GM19372 (cell line): ENCODE measurements around the gene ADAMTSL3.

Experiments used
- ATAC-seq: cut with Tn5 transposase; IDR thresholded peaks from one replicate; pipeline ENCODE4 v1.9.1; 2021; ENCODE audit warnings: mild to moderate bottlenecking, low read depth, moderate library complexity; ENCODE audit not compliant: unreplicated experiment

ADAMTSL3 gene

DNA sequence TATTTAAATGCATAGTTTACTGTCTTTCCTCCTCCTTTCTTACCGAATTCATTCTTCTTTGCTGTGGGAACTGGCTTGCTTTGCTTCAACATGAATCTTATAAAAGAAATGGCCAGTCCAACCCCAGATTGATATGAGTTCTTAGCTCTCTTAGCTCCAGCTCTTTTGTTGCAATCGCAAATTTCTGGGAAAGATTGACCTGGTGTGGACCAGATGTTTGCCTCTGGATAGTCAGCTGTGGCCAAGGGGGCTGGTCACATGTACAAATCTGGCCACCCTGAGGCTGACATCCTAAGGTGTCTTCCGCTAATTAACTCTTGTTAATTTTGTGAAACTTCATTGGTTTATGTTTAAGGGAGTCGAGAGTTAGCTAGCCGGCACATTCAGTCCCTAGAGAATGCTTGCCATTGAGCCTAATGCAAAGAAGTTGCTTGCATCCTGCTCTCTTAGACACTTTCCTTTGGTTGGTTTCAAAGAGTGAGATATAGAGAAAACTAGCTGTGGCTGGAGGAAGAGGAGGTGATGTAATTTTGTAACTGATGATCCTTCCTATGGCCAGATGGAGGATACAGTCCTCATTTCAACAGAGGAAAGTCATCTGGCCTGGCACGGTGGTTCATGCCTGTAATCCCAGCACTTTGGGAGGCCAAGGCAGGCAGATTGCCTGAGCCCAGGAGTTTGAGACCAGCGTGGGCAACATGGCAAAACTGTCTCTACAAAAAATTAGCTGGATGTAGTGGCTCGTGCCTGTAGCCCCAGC, 162.4 kb downstream of the ADAMTSL3 start:
- ATAC-seq, result no peak

DNA sequence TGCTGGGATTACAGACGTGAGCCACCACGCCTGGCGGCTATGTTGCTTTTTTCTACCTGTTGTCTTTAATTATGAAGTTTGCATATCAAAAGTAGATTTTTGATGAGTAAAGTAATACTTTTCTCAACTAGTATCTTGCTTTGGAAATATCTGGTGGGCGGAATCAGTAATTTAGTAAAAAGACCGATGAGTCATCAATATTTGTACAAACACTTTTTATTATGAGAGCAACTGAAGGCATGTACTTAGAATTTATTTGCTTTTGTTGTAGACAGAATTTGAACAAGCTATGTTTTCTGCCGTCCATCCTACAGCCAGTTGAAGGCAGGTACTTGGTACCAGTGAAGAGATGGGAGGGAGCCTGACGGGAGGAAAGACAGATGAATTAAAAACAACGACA, 164.7 kb downstream of the ADAMTSL3 start:
- ATAC-seq, result no peak

- ATAC-seq, result no peak
Measured at GRCh38 chr15:83830381-83830780, 176.5 kb downstream of the ADAMTSL3 start.

GRCh38 chr15:83833569-83833968, 179.6 kb downstream of the ADAMTSL3 start:
- ATAC-seq, result no peak

- no peak for ATAC-seq
Measured at GRCh38 chr15:83835479-83835878, 181.6 kb downstream of the ADAMTSL3 start.

GRCh38 chr15:83837945-83838571, 184.1 kb downstream of the ADAMTSL3 start:
- ATAC-seq, result no peak

DNA sequence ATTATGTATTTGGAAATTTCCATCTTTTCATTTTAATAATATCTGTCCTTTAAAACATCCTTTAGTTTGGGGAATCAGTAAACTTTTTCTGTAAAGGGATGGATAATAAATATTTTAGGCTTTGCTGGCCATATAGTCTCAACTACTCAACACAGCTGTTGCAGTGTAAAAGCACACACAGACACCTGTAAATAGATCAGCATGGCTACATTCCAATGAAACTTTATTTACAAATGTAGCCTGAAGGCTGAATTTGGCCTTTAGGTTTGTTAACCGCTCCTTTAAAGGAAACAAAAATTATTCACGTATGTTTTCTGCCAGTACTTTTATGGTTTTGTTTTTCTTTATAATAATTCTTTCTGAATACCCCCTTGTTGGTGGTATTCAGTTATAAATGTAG, 184.8 kb downstream of the ADAMTSL3 start:
- ATAC-seq, result no peak

- ATAC-seq, result no peak
Measured at GRCh38 chr15:83842281-83842680, 188.4 kb downstream of the ADAMTSL3 start.

DNA sequence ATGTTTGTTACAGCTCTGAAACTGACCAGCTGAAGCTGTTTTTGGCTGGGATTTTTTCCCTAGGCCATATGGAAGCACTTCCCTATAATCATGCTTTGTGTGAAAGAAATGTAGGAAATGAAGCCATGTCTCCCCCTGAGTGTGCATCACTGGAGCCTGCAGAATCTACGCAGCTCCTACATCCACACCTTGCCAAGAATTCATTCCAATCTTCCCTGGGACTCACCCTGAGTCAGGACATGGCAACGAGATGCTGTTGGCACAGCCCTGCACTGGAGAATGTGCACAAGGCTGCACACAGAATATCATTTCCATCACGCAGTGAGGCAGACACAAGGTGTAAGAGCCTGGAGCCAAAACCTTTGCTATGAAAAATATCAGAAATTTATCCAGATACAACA, 189.5 kb downstream of the ADAMTSL3 start:
- no peak for ATAC-seq

- no peak for ATAC-seq
Measured at GRCh38 chr15:83844742-83845141, 190.8 kb downstream of the ADAMTSL3 start.

DNA sequence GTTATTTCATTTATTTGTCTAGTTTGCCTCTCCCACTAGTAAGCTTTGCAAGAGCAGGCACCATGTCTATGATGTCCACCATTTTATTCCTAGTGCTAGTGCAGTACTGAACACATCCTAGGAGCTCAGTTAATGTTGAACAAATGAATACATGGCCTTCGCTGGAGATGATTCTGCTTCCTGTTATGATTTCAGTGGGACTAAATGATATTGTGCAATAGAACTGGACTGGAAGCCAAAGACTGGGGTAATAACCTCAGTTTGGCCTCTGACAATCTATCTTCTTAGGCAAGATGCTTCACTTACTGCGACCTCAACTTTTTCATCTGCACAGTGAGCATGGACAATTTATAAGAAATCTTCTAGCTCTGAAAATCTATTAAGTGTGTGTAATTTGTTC, 191.3 kb downstream of the ADAMTSL3 start:
- no peak for ATAC-seq

GRCh38 chr15:83846847-83847246, 192.9 kb downstream of the ADAMTSL3 start:
- ATAC-seq, result no peak

- ATAC-seq, result no peak
Measured at GRCh38 chr15:83848315-83849050, 194.6 kb downstream of the ADAMTSL3 start.

- no peak for ATAC-seq
Measured at GRCh38 chr15:83850015-83850414, 196.1 kb downstream of the ADAMTSL3 start.

DNA sequence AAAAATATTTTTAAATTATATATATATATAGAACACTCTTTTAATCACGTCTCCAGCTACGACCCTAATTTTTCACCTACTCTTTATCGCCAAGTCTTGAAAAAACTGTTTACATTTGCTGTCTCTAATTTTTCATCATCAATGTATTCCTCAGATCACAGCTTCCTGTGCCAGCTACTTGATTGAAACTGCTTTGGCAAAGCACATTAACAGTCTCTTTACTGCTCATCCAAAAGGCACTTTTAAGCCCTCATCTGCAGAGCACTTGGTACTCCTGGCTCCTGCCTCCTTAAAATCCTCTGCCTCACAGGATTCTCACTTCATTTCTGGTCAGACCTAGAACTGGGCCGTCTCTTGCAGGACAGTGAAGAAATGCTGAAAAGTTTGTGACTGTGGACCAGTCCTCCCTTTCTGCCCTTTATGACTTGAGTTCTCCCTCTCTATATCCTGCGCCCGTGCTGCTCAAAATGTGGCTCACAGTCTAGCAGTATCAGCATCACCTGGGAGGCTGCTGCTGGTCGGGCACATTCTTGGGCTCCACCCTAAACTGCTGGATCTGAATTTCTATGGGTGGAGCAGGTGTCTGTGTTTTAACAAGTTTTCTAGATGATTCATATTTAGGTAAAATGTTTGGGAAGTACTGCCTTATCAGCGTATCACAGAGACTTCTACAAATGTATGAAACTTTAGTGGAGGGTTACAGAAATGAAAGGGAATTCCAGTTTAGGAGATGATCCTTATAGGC, 196.8 kb downstream of the ADAMTSL3 start:
- ATAC-seq, result no peak

GRCh38 chr15:83853232-83853631, 199.3 kb downstream of the ADAMTSL3 start:
- ATAC-seq, result no peak

GRCh38 chr15:83854321-83854720, 200.4 kb downstream of the ADAMTSL3 start:
- ATAC-seq, result no peak

- ATAC-seq, result no peak
Measured at GRCh38 chr15:83854950-83855707, 201.2 kb downstream of the ADAMTSL3 start.

DNA sequence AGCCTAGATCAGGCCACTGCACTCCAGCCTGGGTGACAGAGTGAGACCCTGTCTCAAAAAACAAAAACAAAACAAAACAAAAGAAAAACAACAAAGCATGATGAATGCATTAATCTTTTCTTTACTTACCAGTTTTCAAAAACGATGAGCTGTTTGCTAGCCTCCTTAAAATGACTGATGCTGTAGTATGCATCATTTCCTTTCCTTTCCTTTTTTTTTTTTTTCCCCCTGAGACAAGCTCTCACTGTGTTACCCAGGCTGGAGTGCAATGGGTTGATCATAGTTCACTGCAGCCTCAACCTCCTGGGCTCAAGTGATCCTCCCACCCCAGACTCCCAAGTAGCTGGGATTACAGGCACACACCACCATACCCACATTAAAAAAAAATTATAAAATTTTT, 202.0 kb downstream of the ADAMTSL3 start:
- ATAC-seq, result no peak

DNA sequence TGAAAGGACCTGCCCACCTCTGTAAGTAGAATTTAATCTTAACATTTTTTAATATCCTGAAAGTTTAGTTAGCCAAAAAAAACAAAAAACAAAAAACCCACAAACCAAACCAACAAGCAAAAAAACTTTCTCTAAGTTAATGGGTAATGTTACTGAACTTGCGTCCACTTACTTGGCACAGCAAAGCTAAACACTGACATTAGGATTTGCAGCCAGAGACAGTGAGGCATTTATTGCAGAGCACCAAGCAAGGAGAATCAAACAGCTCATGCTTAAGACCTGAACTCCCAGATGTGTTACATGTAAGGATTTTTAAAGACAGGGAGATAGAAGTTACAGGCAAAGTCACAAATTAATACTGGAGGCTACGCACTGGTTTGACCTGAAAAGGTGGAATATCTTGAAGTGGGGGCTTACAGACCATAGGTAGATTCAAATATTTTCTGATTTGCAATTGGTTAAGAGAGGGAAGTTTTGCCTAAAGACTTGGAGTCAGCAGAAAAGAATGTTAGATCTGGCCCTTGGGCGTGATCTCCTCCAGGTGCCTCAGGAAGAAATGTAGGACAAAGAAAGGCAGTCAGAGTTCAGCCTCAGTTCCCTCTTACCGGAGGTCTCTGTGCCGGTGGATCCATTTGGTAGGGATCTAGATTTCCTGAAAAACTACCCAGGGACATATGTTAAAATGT, 205.0 kb downstream of the ADAMTSL3 start:
- ATAC-seq, result no peak
